Measurements from ENCODE around the gene AS3MT.
"Not testable (repeated sequence)": the region's sequence is repeated elsewhere in the genome, so short reads cannot be mapped to it uniquely, and the experiment has no call there.

The AS3MT gene, protein sequence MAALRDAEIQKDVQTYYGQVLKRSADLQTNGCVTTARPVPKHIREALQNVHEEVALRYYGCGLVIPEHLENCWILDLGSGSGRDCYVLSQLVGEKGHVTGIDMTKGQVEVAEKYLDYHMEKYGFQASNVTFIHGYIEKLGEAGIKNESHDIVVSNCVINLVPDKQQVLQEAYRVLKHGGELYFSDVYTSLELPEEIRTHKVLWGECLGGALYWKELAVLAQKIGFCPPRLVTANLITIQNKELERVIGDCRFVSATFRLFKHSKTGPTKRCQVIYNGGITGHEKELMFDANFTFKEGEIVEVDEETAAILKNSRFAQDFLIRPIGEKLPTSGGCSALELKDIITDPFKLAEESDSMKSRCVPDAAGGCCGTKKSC

DNA sequence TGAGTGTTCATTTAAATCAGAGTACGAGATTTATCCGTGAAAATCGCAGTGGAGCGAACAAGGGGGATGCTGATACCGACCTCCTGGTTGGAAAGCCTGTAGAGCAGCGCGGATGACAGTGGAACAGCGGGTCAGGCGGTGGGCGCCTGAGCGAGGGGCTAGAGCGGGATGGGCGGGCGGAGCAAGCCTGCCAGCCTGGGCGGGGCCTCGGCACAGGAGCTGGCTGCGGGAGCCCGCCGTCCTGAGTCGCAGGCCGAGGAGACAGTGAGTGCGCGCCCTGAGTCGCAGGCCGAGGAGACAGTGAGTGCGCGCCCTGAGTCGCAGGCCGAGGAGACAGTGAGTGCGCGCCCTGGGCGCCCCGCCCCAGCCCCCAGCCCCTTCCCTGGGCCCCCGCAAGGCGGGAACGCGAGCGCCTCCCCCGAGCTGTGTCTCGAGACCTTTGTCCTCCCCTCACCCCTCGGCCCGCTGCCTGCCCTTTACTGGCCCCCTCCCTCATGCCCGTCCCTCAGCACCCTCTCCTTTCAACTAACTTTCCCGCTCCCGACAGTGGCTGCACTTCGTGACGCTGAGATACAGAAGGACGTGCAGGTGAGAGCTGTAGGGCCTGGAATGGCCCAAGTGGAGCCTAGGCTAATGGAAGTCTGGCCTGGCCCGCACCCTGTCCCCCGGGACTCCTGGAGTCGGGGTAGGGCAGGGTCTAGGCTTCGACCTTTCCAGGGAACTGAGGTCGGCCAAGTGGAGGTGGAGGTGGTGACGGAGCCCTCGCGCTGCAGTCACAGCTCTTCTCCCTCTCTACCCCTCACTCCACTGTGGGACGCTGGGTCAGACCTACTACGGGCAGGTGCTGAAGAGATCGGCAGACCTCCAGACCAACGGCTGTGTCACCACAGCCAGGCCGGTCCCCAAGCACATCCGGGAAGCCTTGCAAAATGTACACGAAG, at the start of gene AS3MT:
Gene AS3MT (plus strand): TSS at position 213 of the 941 bp plus-strand sequence. CDS start 123 bp downstream, at position 336.
- Histone ChIP-seq H3K36me3 (ENCODE audit: insufficient read depth, low read length) (no peaks in the 10 kb centered on the region), H3K9me3 (ENCODE audit: low read length) (no peaks in the 10 kb centered on the region), H4K20me1 (ENCODE audit: insufficient read depth, low read length) (no peaks in the 10 kb centered on the region), H3K4me1 (ENCODE audit: insufficient read depth, low read length, severe bottlenecking) (no peaks in the 10 kb centered on the region), H3K9ac (ENCODE audit: low read length) (no peak within 1 kb of the TSS), H3F3A (ENCODE audit: insufficient read depth, low read length) (no peaks in the 10 kb centered on the region), H3K4me3 (ENCODE audit: low read depth, low read length, poor library complexity, severe bottlenecking) (no peak within 1 kb of the TSS), H3K27ac (ENCODE audit: low read depth, low read length, poor library complexity, severe bottlenecking) (no peak within 1 kb of the TSS), H3K79me2 (ENCODE audit: insufficient read depth, low read length) (no peaks in the 10 kb centered on the region), H3K4me2 (ENCODE audit: low read length) (no peak within 1 kb of the TSS), H3K9me2 (ENCODE audit: low read depth, low read length) (no peaks in the 10 kb centered on the region), H2AFZ (ENCODE audit: low read length) (no peak within 1 kb of the TSS), H3K27me3 (ENCODE audit: insufficient read depth, low read length) (no peaks in the 10 kb centered on the region)
- TF ChIP-seq EZH2 (IDR thresholded peaks at IDR 0.05; ENCODE audit: borderline replicate concordance, low read length) = no peak
- TF ChIP-seq, protein P1, sequence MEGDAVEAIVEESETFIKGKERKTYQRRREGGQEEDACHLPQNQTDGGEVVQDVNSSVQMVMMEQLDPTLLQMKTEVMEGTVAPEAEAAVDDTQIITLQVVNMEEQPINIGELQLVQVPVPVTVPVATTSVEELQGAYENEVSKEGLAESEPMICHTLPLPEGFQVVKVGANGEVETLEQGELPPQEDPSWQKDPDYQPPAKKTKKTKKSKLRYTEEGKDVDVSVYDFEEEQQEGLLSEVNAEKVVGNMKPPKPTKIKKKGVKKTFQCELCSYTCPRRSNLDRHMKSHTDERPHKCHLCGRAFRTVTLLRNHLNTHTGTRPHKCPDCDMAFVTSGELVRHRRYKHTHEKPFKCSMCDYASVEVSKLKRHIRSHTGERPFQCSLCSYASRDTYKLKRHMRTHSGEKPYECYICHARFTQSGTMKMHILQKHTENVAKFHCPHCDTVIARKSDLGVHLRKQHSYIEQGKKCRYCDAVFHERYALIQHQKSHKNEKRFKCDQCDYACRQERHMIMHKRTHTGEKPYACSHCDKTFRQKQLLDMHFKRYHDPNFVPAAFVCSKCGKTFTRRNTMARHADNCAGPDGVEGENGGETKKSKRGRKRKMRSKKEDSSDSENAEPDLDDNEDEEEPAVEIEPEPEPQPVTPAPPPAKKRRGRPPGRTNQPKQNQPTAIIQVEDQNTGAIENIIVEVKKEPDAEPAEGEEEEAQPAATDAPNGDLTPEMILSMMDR (IDR thresholded peaks at IDR 0.05; ENCODE audit: low read length) = no peak

DNA sequence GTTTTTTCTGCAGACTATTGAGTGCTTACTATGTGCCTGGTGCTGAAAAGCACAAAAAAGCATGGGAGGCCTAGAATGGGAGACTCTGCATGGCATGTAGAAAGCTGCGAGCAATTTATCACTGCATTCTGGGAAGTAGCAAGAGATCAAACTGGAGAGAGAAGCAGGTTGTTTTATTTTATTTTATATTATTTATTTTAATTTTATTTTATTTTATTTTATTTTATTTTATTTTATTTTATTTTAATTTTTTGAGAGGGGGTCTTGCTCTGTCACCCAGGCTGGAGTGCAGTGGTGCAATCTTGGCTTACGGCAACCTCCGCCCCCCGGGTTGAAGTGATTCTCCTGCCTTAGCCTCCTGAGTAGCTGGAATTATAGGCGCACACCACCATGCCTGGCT, 49.3 kb upstream of the AS3MT start:
- not testable (repeated sequence) for H3K4me2 ChIP-seq (ENCODE audit: low read length); H3K9ac ChIP-seq (ENCODE audit: low read length); H4K20me1 ChIP-seq (ENCODE audit: insufficient read depth, low read length); H3K9me2 ChIP-seq (ENCODE audit: low read depth, low read length); H3F3A ChIP-seq (ENCODE audit: insufficient read depth, low read length); H3K27ac ChIP-seq (ENCODE audit: low read depth, low read length, poor library complexity, severe bottlenecking); H3K36me3 ChIP-seq (ENCODE audit: insufficient read depth, low read length); H2AFZ ChIP-seq (ENCODE audit: low read length); H3K79me2 ChIP-seq (ENCODE audit: insufficient read depth, low read length); H3K4me3 ChIP-seq (ENCODE audit: low read depth, low read length, poor library complexity, severe bottlenecking); H3K4me1 ChIP-seq (ENCODE audit: insufficient read depth, low read length, severe bottlenecking); H3K9me3 ChIP-seq (ENCODE audit: low read length); H3K27me3 ChIP-seq (ENCODE audit: insufficient read depth, low read length)

DNA sequence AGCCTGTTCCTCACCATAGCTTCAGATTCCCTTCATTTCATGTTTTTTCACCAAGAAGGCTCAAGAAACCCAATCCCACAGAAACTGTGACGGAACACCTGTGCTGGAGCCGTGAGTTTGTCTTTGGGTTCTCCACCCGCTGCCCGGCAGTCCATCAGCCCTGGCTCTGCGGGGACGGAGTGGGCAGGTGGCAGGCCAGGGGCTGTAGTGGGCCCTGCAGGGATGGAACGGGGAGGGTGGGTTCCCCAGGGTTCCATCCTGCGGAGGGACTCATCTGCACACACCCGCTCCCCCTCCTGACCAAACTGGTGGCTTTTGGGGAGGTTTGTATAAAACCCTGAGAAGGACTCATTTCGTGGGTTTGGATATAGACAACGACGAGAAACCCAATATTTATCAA, 47.0 kb upstream of the AS3MT start:
- TF ChIP-seq, protein P1 (IDR thresholded peaks at IDR 0.05; ENCODE audit: low read length) = no peak
- TF ChIP-seq EZH2 (IDR thresholded peaks at IDR 0.05; ENCODE audit: borderline replicate concordance, low read length) = no peak
- no peaks in the 10 kb centered on the region for H3K4me1 ChIP-seq (ENCODE audit: insufficient read depth, low read length, severe bottlenecking)
- H2AFZ ChIP-seq (ENCODE audit: low read length) = no peak overlapping the region
- no peaks in the 10 kb centered on the region for H3K36me3 ChIP-seq (ENCODE audit: insufficient read depth, low read length)
- H3K4me2 ChIP-seq (ENCODE audit: low read length) = no peak overlapping the region
- H3K4me3 ChIP-seq (ENCODE audit: low read depth, low read length, poor library complexity, severe bottlenecking) = no peak overlapping the region
- H3K9me2 ChIP-seq (ENCODE audit: low read depth, low read length) = no peaks in the 10 kb centered on the region
- H3F3A ChIP-seq (ENCODE audit: insufficient read depth, low read length) = no peaks in the 10 kb centered on the region
- no peaks in the 10 kb centered on the region for H3K79me2 ChIP-seq (ENCODE audit: insufficient read depth, low read length)
- no peaks in the 10 kb centered on the region for H3K27me3 ChIP-seq (ENCODE audit: insufficient read depth, low read length)
- H3K27ac ChIP-seq (ENCODE audit: low read depth, low read length, poor library complexity, severe bottlenecking) = no peak overlapping the region
- no peak overlapping the region for H3K9ac ChIP-seq (ENCODE audit: low read length)
- H4K20me1 ChIP-seq (ENCODE audit: insufficient read depth, low read length) = no peaks in the 10 kb centered on the region
- H3K9me3 ChIP-seq (ENCODE audit: low read length) = no peaks in the 10 kb centered on the region

All from OCI-LY1 (cell line).